ENCODE measurements around the gene SSTR4. TPM values are rescaled to one million over a fixed set of nuclear protein-coding genes. Genes with fewer than 3 reads are reported as not detected.

SSTR4 gene
- total RNA-seq, 1 donor from 2014 or later: not detected

DNA sequence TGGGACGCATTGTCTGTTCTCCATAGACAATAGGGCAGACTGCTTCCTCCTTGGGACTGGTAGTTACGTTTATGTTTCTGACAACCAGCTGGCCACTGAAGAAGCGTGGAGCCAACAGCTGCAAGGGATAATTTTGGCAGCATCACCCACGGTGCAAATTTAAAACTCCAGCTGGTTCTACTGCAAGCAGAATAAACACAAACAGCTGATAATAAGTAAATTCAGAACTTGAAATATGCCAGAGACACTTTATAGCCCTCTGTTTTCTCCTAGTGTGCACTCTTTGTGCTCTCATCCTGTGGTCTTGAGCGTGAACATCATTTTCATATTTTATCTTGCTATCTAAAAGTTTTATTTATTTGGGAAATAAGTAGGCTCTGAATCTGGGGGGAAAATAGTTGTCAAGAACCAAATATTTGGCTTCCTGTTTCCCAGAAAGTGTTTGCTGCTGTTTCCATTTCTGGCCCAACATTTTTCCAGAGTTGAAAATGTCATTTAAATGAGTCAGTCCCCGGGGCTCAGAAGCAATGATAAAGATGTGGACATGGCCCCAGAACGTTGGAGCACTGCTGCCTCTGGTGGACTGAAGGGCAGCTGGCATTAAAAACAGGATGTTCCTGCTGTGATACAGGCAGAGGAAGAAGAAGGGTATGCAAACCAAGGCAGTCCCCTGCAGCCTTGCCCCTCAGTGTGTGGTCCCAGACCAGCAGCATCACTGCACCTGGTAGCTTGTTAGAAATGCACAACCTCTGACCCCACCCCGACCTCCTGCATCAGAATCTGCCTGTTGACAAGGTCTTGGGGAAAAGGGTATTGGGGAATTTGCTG lies 26.8 kb downstream of the SSTR4 start:
- no peaks in the 10 kb centered on the region for H3K36me3 Mint-ChIP-seq
- no peaks in the 10 kb centered on the region for H3K9me3 Mint-ChIP-seq
- peaks cover 9% of the 10 kb centered on the region for H3K4me1 Mint-ChIP-seq
- DNase-seq (ENCODE audit: low spot score in 2 of 2, unreplicated experiment in 2 of 2): no peak
- peaks cover 11% of the 10 kb centered on the region for H3K27me3 Mint-ChIP-seq (ENCODE audit: low read depth)
- TF ChIP-seq, protein P1, sequence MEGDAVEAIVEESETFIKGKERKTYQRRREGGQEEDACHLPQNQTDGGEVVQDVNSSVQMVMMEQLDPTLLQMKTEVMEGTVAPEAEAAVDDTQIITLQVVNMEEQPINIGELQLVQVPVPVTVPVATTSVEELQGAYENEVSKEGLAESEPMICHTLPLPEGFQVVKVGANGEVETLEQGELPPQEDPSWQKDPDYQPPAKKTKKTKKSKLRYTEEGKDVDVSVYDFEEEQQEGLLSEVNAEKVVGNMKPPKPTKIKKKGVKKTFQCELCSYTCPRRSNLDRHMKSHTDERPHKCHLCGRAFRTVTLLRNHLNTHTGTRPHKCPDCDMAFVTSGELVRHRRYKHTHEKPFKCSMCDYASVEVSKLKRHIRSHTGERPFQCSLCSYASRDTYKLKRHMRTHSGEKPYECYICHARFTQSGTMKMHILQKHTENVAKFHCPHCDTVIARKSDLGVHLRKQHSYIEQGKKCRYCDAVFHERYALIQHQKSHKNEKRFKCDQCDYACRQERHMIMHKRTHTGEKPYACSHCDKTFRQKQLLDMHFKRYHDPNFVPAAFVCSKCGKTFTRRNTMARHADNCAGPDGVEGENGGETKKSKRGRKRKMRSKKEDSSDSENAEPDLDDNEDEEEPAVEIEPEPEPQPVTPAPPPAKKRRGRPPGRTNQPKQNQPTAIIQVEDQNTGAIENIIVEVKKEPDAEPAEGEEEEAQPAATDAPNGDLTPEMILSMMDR (IDR thresholded peaks at IDR 0.05; ENCODE audit: unreplicated experiment): no peak
- H3K27ac Mint-ChIP-seq: no peak overlapping the region
- H3K4me3 Mint-ChIP-seq: no peak overlapping the region

DNA sequence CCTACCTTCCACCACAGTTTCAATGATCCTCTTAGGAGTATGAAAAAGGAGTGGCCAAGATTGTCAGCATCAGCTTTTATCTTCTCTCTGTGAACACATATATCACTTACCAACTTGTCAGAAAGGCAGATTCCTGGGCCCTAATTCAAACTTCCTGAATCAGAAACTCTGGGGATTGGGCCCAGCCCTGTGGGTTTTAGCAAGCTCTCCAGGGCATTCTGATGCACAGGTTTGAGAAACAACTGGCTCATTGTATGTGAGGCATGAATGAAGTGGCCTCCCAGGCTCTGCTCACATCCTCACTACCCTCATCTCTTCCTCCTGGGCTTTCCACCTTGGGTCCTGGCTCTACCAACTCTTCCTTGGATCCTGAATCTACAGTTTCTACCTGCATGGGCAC lies 27.5 kb downstream of the SSTR4 start:
- H3K36me3 Mint-ChIP-seq: no peaks in the 10 kb centered on the region
- no peak for DNase-seq (ENCODE audit: low spot score in 2 of 2, unreplicated experiment in 2 of 2)
- H3K27ac Mint-ChIP-seq: no peak overlapping the region
- no peaks in the 10 kb centered on the region for H3K9me3 Mint-ChIP-seq
- H3K4me3 Mint-ChIP-seq: no peak overlapping the region
- peaks cover 9% of the 10 kb centered on the region for H3K27me3 Mint-ChIP-seq (ENCODE audit: low read depth)
- peaks cover 9% of the 10 kb centered on the region for H3K4me1 Mint-ChIP-seq
- TF ChIP-seq, protein P1 (IDR thresholded peaks at IDR 0.05; ENCODE audit: unreplicated experiment): no peak

DNA sequence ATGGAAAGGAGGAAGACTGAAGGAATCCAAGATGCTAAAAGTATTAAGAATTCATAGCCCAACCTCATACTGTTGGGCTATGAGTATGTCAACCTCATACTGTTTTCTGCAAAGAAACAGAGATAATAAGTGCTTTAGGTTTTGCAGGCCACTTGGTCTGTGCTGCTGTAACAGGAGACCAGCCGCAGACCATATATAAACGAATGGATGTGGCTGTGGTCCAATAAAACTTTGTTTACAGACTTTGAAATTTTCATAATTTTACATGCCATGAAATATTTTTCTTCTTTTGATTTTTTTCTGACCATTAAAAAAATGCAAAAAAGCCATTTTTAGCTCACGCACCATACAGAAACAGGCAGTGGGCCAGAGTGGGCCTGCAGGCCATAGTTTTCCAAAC lies 28.1 kb downstream of the SSTR4 start:
- no peak for DNase-seq (ENCODE audit: low spot score in 2 of 2, unreplicated experiment in 2 of 2)
- H3K36me3 Mint-ChIP-seq: no peaks in the 10 kb centered on the region
- H3K27ac Mint-ChIP-seq: no peak overlapping the region
- H3K9me3 Mint-ChIP-seq: no peaks in the 10 kb centered on the region
- H3K4me1 Mint-ChIP-seq: peaks cover 9% of the 10 kb centered on the region
- H3K27me3 Mint-ChIP-seq (ENCODE audit: low read depth): peaks cover 9% of the 10 kb centered on the region
- TF ChIP-seq, protein P1 (IDR thresholded peaks at IDR 0.05; ENCODE audit: unreplicated experiment): no peak
- H3K4me3 Mint-ChIP-seq: no peak overlapping the region

DNA sequence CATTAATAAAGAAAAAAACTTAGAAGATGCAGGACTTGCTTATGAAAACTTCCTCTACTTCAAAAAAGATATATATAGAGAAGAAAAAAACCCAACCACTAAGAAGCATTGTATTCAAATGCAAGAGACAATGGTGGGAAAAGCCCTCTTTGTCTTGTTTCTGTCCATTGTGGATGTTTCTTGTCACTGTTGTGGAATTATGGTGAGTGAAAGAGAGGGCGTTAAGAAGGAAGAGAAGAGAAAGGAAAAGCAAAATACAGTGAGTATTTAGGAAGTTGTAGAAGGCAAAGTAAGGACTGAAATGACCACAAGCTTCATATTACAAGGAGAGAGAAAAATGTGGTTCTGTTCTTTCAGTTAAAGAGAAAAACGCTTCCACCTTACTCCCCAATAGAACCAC lies 28.5 kb downstream of the SSTR4 start:
- no peaks in the 10 kb centered on the region for H3K36me3 Mint-ChIP-seq
- peaks cover 11% of the 10 kb centered on the region for H3K27me3 Mint-ChIP-seq (ENCODE audit: low read depth)
- H3K9me3 Mint-ChIP-seq: no peaks in the 10 kb centered on the region
- no peak overlapping the region for H3K27ac Mint-ChIP-seq
- no peak overlapping the region for H3K4me3 Mint-ChIP-seq
- no peak for DNase-seq (ENCODE audit: low spot score in 2 of 2, unreplicated experiment in 2 of 2)
- TF ChIP-seq, protein P1 (IDR thresholded peaks at IDR 0.05; ENCODE audit: unreplicated experiment): no peak
- peaks cover 9% of the 10 kb centered on the region for H3K4me1 Mint-ChIP-seq

DNA sequence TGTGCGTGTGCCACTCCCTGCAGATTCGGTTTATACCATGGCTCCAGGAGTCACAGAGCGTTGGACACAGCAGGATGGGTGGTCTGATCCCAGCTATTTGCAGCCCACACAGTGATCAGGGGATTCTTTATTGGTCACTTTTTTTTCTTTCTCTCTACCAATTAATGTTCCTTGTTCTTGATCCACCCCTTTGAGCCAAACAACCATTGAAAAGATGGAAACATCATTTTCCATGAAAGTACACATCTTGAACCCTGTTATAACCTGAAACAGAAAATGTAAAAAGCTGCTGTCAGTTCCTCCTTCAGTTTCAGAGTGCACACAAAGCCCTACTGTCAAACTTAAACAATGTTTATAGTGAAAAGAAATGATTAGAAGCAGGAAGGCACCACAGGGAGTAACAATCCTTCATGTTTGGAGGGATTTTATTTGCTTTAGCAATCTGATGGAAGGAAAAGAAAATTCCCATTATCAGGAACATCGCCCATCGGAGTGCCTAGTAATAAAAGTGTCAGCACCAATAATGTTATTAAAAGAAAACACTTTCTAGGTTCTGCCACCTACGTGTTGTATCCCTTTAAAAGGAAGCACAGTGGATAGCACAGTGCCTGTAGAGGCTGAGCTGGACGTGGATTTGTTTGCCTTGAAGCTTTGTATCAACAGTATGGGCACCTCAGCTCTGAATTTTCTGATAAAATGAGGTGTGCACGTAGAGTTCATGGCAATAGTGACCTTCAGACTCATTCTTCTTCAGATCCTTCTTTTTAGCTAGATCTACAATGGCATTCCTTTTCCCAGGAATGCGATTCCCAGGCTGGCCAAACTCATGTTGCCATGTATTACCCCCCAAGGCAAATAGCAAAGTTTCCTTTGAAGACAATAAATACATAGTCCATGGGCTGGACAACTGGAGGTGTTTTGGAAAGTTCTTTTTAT lies 30.4 kb downstream of the SSTR4 start:
- Mint-ChIP-seq H3K4me1 (peaks cover 2% of the 10 kb centered on the region), H3K4me3 (no peak overlapping the region), H3K27me3 (ENCODE audit: low read depth) (peaks cover 15% of the 10 kb centered on the region), H3K9me3 (no peaks in the 10 kb centered on the region), H3K27ac (no peak overlapping the region), H3K36me3 (no peaks in the 10 kb centered on the region)
- DNase-seq (ENCODE audit: low spot score in 2 of 2, unreplicated experiment in 2 of 2): no peak
- TF ChIP-seq, protein P1 (IDR thresholded peaks at IDR 0.05; ENCODE audit: unreplicated experiment): no peak

Data from mesothelial cell of epicardium (in vitro differentiated cells).